Common myeloid progenitor, CD34-positive (primary cell): ENCODE data around the gene HS6ST3.

Experiments
- CTCF ChIA-PET: fragments of 350-600 bp; sonication (Branson Sonifier 250); formaldehyde crosslinking; loops from one replicate; lab custom pipeline; 2021; ENCODE audit warnings: antibody characterized with exemption; lab: Charles Lee
- POLR2A ChIA-PET: fragments of 350-600 bp; sonication (Branson Sonifier 250); formaldehyde crosslinking; loops from one replicate; lab custom pipeline; 2021; ENCODE audit warnings: antibody characterized with exemption; lab: Charles Lee
- DNase-seq, 3 donors: peaks; one replicate each; pipeline versions ENCODE4 v3.0.0 to v3.0.0-alpha.2; 2013
- H3K27ac ChIP-seq, 2 experiments: 1 replicate in 1 of 2; 2 replicates in 1 of 2; pipeline ENCODE4 v1.7.0; 2013; ENCODE audit warnings: inconsistent platforms in 2 of 2, low read length in 2 of 2, mild to moderate bottlenecking in 2 of 2, low read depth in 1 of 2, moderate library complexity in 1 of 2; ENCODE audit not compliant: severe bottlenecking in 2 of 2, insufficient read depth in 1 of 2, poor library complexity in 1 of 2
- H3K27me3 ChIP-seq, 5 experiments: replicated peaks in 2 of 5; 1 replicate in 3 of 5; 2 replicates in 2 of 5; pipeline versions ENCODE4 v1.6.1 to v1.7.0; 2013; ENCODE audit warnings: low read length in 4 of 5, mild to moderate bottlenecking in 2 of 5, moderate library complexity in 2 of 5, inconsistent platforms in 1 of 5; ENCODE audit not compliant: insufficient read depth in 5 of 5, control insufficient read depth in 4 of 5
- H3K36me3 ChIP-seq, 4 experiments: 1 replicate in 2 of 4; 2 replicates in 2 of 4; pipeline versions ENCODE4 v1.6.1 to v1.7.0; 2013; ENCODE audit warnings: low read length in 3 of 4, control low read depth in 1 of 4, mild to moderate bottlenecking in 1 of 4; ENCODE audit not compliant: control insufficient read depth in 4 of 4, insufficient read depth in 4 of 4
- H3K4me1 ChIP-seq, 4 experiments: 1 replicate in 3 of 4; 2 replicates in 1 of 4; pipeline versions ENCODE4 v1.6.1 to v1.7.1; 2013; ENCODE audit warnings: low read length in 3 of 4, mild to moderate bottlenecking in 3 of 4, control low read depth in 1 of 4, inconsistent platforms in 1 of 4, moderate library complexity in 1 of 4; ENCODE audit not compliant: control insufficient read depth in 4 of 4, insufficient read depth in 4 of 4; ENCODE audit errors: control extremely low read depth in 1 of 4
- H3K4me3 ChIP-seq, 7 experiments: 1 replicate in 4 of 7; 2 replicates in 3 of 7; pipeline versions ENCODE4 v1.5.1 to v1.7.0; 2013; ENCODE audit warnings: mild to moderate bottlenecking in 7 of 7, low read length in 6 of 7, moderate library complexity in 6 of 7, inconsistent platforms in 2 of 7, low read depth in 2 of 7, control low read depth in 1 of 7; ENCODE audit not compliant: insufficient read depth in 4 of 7, control insufficient read depth in 1 of 7; ENCODE audit errors: extremely low read depth in 1 of 7
- H3K9me3 ChIP-seq, 5 experiments: 1 replicate in 4 of 5; 2 replicates in 1 of 5; pipeline versions ENCODE4 v1.6.1 to v1.7.1; 2013; ENCODE audit warnings: low read length in 4 of 5, mild to moderate bottlenecking in 2 of 5, inconsistent platforms in 1 of 5, low read depth in 1 of 5, moderate library complexity in 1 of 5; ENCODE audit not compliant: control insufficient read depth in 4 of 5, insufficient read depth in 2 of 5; ENCODE audit errors: control extremely low read depth in 1 of 5
- WGBS: methylation state at CpG from one replicate; pipeline ENCODE4 v1.1.5; 2013; ENCODE audit not compliant: insufficient coverage; 5-methylcytosine and 5-hydroxymethylcytosine counted together

HS6ST3 gene

DNA sequence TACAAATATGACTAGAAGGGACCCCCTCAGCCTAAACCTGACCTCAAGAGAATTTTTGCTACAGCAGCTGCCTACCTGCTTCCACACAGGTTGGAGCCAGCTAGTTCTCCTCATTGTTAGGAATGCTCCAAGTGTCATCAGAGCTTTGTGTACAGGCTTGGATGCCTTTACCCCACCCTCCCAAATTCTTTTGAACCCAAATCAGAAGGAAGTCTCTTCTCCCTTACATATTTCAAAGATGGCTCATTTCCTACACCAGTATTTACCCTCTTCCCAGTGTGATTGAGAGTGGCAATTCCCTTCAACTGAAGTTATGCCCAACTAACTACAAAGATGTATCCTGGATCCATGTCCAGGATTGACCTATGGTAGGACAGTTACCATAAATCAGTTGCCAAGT lies 581.2 kb downstream of the HS6ST3 start:
- no peak overlapping the region for H3K4me3 ChIP-seq
- CTCF ChIA-PET: no interaction called here
- H3K9me3 ChIP-seq: no peaks in the 10 kb centered on the region
- no peaks in the 10 kb centered on the region for H3K27me3 ChIP-seq
- no peaks in the 10 kb centered on the region for H3K4me1 ChIP-seq
- DNase-seq: no peak
- no peaks in the 10 kb centered on the region for H3K36me3 ChIP-seq
- H3K27ac ChIP-seq: no peak overlapping the region
- POLR2A ChIA-PET: no interaction called here

DNA sequence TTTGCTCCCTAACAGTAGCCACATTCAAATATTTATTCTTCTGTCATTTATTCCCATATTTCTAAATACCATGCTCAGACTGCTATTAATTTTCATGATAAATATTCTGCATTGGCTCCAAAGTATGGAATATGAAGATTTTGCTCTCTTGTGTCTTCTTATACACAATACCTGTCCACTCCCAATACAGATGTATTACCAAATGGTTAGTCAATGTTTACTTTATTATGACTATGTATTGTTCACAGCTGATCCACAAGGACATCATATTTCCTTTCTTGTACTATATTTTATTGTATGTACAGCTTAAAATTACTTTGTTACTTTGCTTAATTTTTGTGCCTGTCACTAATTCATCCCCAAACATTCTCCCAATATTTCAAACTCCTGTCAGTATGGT lies 582.1 kb downstream of the HS6ST3 start:
- Histone ChIP-seq H3K27ac (no peak overlapping the region), H3K4me3 (no peak overlapping the region), H3K9me3 (no peaks in the 10 kb centered on the region), H3K4me1 (no peaks in the 10 kb centered on the region), H3K27me3 (no peaks in the 10 kb centered on the region), H3K36me3 (no peaks in the 10 kb centered on the region)
- ChIA-PET POLR2A (no interaction called here), CTCF (no interaction called here)
- no peak for DNase-seq

DNA sequence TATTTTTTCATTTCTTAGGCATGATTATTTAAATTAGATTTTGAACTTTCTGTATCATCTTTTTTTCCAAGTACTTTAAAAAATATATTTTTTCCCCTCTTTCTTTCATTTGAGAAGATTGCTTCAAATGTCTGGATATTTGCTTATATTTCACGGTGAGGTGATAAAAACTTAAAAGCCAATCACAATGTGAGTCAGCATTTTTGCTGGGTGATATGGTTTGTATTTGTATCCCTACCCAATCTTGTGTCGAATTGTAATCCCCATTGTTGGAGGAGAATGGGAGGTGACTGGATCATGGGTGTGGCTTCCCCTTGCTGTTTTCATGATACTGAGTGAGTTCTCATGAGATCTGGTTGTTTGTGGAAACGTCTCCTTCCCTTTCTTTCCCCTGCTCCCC lies 583.9 kb downstream of the HS6ST3 start:
- H3K27me3 ChIP-seq: no peaks in the 10 kb centered on the region
- POLR2A ChIA-PET: no interaction called here
- CTCF ChIA-PET: no interaction called here
- H3K4me3 ChIP-seq: no peak overlapping the region
- H3K27ac ChIP-seq: no peak overlapping the region
- no peak for DNase-seq
- WGBS: 80% methylated on average over 1 of the region's 3 CpGs
- H3K4me1 ChIP-seq: no peaks in the 10 kb centered on the region
- no peaks in the 10 kb centered on the region for H3K9me3 ChIP-seq
- H3K36me3 ChIP-seq: no peaks in the 10 kb centered on the region

DNA sequence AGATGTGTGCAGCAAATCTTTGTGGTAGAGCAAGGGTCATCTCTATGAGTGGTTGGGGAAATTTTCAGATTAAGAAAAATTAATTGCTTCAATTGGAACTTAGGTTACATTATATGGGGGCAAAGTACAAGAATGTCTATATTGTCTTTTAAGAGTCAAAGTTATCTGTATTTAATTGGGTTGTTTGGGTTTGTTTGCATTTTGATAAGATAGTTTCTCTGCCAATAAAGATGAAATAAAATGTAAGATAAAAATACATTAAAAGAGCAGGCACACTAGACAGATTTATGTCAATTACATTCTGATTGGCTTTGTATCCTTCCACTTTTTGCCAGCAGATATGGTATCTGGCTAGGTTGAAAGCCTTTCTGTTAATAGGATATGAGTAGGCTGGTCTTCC lies 587.1 kb downstream of the HS6ST3 start:
- POLR2A ChIA-PET: no interaction called here
- Histone ChIP-seq H3K36me3 (no peaks in the 10 kb centered on the region), H3K9me3 (no peaks in the 10 kb centered on the region), H3K27ac (no peak overlapping the region), H3K4me3 (no peak overlapping the region), H3K4me1 (no peaks in the 10 kb centered on the region), H3K27me3 (no peaks in the 10 kb centered on the region)
- CTCF ChIA-PET: no interaction called here
- DNase-seq: no peak

DNA sequence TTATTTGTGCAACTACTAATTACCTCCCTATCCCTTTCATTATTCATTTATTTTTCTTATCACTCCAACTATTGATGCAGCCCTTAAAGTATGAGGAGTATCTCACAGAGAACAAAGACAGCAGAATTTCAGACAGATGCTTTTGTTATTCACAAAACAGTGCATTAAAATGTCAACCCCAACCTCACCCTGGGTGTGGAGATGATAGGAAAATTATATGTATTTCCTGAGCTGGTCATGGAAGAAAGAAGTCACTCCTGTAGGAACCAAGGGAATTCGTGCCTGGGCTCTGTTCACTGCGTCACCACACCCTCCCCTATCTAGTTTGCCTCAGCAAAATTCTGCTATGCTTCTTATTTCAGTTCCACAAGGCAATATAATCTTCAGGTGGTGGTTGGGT lies 588.9 kb downstream of the HS6ST3 start:
- Histone ChIP-seq H3K27me3 (no peaks in the 10 kb centered on the region), H3K36me3 (no peaks in the 10 kb centered on the region), H3K4me3 (no peak overlapping the region), H3K9me3 (no peaks in the 10 kb centered on the region), H3K4me1 (no peaks in the 10 kb centered on the region), H3K27ac (no peak overlapping the region)
- DNase-seq: no peak
- 90% methylated on average over 2 of the region's 2 CpGs for WGBS
- POLR2A ChIA-PET: no interaction called here
- CTCF ChIA-PET: no interaction called here

DNA sequence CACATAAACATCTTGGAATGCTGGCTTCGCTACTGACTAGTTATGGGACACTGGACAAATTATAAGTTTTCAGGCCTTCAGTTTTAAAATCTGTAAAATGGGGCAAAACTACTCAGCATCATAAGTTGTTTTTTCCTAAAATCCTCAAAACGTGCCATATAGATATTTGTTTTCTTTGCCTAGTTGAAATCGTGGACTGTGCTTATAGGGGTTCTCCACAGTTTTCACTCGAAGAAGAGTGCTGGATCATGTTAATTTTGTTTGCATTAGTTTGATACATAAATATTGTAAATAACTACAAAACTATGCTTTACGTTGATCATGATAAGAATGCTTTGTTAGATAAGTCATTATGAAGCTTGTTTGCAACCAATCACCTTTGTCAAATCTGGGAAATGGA lies 591.0 kb downstream of the HS6ST3 start:
- Histone ChIP-seq H3K9me3 (no peaks in the 10 kb centered on the region), H3K27ac (no peak overlapping the region), H3K4me3 (no peak overlapping the region), H3K27me3 (no peaks in the 10 kb centered on the region), H3K36me3 (no peaks in the 10 kb centered on the region), H3K4me1 (no peaks in the 10 kb centered on the region)
- DNase-seq: no peak
- ChIA-PET CTCF (no interaction called here), POLR2A (no interaction called here)
- no CpG with 5 or more reads among the region's 5 CpGs for WGBS

DNA sequence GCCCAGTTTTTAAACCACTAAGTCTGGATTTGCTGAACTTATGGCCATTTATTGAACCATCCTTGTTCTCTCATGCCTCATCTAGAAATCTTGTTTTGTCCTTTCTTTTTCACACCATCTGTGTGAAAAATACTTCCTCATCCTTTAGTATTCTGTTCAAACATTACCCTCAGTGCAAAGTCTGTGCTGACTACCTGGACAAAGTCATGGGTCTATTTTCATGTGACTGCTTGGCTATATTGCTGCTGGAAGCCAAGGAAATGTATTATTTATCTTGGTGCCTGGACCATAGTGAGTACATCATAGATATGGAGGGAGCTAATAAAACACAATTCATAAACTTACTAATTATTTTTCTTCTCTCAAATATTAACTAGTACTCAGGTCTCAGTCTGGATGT lies 591.9 kb downstream of the HS6ST3 start:
- H3K9me3 ChIP-seq: no peaks in the 10 kb centered on the region
- no peak for DNase-seq
- H3K27me3 ChIP-seq: no peaks in the 10 kb centered on the region
- no peaks in the 10 kb centered on the region for H3K4me1 ChIP-seq
- H3K36me3 ChIP-seq: no peaks in the 10 kb centered on the region
- no peak overlapping the region for H3K4me3 ChIP-seq
- CTCF ChIA-PET: no interaction called here
- no peak overlapping the region for H3K27ac ChIP-seq
- POLR2A ChIA-PET: no interaction called here

DNA sequence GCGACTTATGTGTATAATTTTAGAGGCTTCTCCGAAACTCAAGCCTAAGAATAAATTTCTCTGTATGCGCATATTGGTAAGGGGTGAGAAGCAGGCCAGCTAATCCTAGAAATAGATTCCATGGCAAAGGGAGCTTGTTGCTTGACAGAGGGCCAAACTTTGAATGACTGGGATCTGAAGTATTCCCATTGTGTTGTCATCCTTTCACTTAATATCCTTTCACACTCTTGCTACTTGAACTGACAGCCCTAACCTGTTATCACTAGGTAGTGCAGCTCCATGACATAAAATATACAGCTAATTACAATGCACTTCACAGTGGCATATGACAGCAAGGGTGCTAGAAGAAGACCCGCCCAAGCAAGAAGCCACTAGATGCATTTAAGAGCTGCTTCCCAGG lies 594.6 kb downstream of the HS6ST3 start:
- CTCF ChIA-PET: no interaction called here
- Histone ChIP-seq H3K9me3 (no peaks in the 10 kb centered on the region), H3K27ac (no peak overlapping the region), H3K4me3 (no peak overlapping the region), H3K36me3 (no peaks in the 10 kb centered on the region), H3K27me3 (no peaks in the 10 kb centered on the region), H3K4me1 (no peaks in the 10 kb centered on the region)
- POLR2A ChIA-PET: no interaction called here
- 100% methylated on average over 1 of the region's 4 CpGs for WGBS
- no peak for DNase-seq
